HG02642 (cell line): Measurements from ENCODE around the gene POMGNT1.

Experiments used
- ATAC-seq: cut with Tn5 transposase; IDR thresholded peaks from one replicate; pipeline ENCODE4 v1.9.1; 2021; ENCODE audit warnings: mild to moderate bottlenecking; ENCODE audit not compliant: unreplicated experiment, poor library complexity

Gene POMGNT1

DNA sequence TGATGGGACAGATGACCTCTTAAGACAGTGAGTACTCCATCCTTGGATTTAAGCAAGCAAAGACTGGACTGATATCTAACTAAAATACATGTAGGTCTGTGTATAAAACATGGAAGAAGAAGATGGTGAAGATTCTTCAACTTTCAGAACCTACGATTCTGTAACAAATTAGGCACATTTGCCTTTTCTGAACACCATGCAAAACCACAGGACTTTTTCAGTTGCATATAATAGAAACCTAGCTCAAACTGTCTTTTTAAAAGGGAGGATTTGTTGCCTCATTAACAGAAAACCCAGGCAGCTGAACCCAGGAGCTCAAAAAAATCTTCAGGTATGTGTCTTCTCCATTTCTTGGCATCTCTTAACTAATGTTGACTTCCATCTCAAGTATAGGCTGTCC is 38.0 kb downstream of the POMGNT1 start:
- no peak for ATAC-seq

DNA sequence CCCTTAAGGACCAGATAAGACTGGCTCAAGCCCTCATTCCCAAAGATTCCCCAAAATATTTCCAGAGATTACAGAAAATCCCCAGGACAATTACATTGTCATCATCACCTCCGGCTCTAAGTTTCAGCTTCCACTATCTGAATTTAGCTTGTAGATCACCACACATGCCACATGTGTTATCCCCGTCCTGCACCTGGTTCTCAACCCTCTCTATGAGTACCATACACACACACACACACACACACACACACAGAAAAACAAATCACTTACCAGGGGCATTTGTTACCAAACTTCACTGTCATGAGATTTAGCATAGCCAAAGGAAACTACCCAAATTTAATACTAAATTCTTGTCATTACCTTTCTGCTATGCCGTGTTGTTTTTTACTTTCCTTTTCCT is 38.7 kb downstream of the POMGNT1 start:
- no peak for ATAC-seq

DNA sequence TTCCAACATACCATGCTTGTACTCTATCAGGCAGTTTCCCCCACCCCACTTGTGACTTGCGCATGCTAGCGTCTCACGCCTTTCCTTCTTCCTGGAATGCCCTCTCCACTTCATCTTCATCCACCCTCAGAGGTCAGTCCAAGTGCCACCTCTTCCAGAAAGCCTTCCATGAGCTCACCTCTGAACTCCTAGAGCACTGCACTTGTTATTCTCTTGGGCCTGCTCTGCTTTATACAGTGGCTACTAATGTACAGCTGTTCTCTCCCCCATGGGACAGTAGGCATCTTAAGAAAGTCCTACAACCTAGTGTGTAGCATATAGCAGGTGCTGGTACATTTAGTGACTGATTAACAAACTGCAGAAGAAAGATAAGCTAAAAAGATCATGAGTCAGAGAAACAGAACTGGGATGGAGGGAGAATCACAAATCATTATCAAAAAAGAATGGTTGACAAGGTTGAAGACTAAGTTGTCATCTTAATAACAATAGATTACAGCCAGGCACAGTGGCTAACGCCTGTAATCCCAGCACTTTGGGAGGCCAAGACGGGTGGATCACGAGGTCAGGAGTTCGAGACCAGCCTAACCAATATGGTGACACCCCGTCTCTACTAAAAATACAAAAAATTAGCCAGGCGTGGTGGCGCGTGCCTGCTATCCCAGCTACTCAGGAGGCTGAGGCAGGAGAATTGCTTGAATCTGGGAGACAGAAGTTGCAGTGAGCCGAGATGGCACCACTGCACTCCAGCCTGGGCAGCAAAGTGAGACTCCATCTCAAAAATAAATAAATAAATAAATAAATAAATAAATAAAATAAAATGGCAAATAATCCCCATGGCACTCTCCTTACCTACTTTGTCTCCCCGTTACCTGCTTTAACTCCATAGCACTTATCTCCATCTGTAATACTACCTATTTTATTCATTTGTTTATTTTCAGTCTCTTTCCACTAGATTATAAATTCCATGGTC is 39.6 kb downstream of the POMGNT1 start:
- peak; percentile 75 for ATAC-seq

DNA sequence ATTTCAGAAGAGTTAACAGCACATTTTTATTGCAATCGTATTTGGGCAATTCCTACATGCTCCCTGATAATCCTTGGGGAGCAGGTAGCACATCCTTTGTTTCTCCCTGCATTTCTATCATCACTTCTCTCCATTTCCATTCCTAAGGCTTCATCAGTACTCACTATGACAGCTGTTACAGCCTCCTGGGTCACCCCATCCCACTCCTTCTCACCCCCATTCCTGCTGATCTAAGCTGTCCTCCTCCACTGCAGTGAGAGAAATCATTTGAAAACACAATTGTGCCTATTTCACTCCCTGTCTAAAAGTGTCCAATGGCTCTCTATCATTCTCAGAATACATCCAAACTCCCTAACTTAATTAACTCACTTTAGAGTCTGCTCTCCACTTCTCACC is 40.3 kb downstream of the POMGNT1 start:
- no peak for ATAC-seq

DNA sequence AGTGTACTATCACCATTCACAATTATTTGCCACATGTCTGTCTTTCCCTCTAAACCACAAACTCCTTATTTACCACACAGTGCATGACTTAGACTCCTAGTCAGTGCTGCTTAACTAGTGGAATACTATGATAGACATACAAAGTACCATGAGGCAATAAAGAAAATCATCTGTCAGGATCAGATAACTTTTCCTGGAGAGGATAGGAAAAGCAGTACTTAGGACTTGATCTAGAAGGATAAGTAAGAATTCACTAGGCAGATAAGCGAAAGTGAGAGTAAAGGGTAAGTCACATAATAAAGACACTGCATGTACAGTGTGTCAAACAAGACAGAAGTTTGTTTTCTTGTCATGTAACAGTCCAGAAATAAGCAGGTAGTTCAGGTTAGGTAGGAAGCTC is 44.5 kb downstream of the POMGNT1 start:
- ATAC-seq: no peak

DNA sequence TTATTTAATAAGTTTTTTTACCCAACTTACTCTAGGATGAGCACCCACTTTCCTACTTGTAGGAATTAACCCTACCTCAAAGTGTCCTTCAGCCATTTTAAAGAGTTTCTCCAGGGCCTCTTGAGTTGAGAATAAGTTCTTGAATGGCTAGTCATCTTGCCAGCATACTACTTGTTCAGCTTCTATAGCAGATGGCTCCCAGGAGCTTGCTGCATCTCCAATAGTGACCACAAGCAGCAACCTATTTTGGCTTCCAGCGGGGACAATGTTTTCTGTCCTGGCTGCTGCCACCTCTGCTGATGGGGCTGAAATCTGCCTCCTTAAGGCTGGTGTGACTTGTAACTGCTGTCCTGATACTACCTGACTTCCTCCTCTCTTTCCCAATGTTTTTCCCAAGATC is 45.0 kb downstream of the POMGNT1 start:
- ATAC-seq: no peak

DNA sequence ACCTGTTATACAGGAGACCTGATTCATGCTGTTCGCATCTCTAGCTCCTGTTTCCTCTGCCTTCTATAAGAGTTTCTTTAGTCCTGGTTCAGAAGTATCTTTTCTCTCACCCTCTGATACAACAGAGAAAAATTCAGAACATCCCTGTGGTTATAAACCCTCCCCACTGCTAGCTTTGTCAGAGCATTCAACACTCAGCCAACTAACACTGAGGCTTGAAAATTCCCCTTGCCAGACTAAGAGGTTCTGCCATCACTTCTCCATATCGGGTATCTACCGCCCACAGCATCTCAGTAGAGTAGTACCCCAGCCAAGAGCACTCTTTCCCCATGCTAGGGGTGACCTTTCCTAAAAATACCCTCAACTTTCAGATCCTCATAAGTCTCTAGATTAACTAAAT is 46.2 kb downstream of the POMGNT1 start:
- ATAC-seq: no peak

DNA sequence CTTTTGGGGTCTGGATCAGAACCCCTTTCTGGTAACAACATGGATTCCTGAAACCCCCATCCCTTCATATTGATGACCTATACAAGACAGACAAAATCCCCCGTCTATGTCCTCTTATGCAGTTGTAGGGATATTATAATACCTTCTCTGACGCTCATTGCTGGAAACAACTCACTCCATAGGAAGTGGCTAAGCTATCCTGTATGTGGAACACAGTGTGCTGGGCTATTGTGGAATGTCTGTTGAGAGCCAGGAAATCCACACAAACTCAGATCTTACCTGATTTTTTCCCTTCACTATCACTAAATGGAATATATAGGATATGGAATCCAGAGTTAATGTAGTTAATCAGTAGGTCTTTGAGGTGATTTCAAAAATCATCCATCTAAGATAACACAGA is 48.1 kb downstream of the POMGNT1 start:
- ATAC-seq: no peak

DNA sequence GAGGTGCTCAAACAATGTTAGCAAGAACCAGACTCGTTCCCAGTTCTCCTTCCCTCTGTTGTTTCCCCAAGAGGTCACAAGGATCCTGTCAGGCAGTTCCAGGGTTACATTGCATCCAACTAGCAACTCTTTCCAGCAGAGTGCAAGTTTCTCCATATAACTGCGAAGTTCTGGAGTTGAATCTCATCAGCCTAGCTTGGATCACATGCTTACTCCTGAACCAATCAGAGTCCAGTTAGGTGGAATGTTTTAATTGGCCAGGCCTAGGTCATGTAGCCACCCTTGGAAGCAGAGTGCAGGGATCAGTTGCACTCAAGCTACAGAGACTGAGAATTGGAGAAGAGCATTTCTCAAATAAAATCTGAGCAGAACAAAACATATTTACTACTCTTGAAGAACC is 49.9 kb downstream of the POMGNT1 start:
- no peak for ATAC-seq
